Liver (tissue), 3 donors: ENCODE results near the gene HS1BP3.

ENCODE experiments used
- GABPA ChIP-seq, 2 donors: IDR thresholded peaks in 1 of 2; conservative IDR thresholded peaks in 1 of 2; 2 replicates each; pipeline ENCODE4 v1.6.1; 2016; ENCODE audit warnings: antibody characterized with exemption in 2 of 2, mild to moderate bottlenecking in 1 of 2, moderate library complexity in 1 of 2
- REST ChIP-seq: IDR thresholded peaks from 2 replicates; pipeline ENCODE4 v1.6.1; 2016; ENCODE audit warnings: antibody characterized with exemption, mild to moderate bottlenecking
- YY1 ChIP-seq: IDR thresholded peaks from 2 replicates; pipeline ENCODE4 v1.6.1; 2016; ENCODE audit warnings: antibody characterized with exemption, mild to moderate bottlenecking
- TF ChIP-seq, protein P1 (sequence below): fragments of 150-350 bp; IDR thresholded peaks from 2 replicates; pipeline ENCODE4 v1.5.1; 2017; ENCODE audit warnings: improper control_type of control experiment, low read depth, low read length; ENCODE audit not compliant: missing input control
- TF ChIP-seq, protein P2 (sequence below): IDR thresholded peaks from 2 replicates; pipeline ENCODE4 v1.6.1; 2016; ENCODE audit warnings: antibody characterized with exemption
- donor health status: healthy.
- donor health status: healthy.

DNA sequence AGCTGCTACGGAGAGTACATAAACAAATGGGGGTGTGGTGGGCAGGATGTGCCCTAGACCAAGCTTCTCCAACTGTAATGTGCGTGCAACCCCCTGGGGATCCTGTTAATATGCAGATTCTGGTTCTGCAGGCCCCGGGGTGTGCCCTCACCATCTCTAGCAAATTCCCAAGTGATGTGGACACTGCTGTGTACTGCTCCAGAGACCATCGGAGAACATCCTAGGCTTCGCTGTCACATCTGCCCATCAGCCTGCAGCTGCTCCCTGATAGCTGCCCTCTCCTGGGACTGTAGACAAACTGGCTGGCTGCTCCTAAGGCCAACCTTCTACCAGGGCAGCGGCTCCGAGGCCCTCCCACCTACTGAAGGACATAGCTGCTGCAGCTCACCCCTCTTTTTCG, 3.2 kb downstream of the HS1BP3 start:
- TF ChIP-seq, protein P1, sequence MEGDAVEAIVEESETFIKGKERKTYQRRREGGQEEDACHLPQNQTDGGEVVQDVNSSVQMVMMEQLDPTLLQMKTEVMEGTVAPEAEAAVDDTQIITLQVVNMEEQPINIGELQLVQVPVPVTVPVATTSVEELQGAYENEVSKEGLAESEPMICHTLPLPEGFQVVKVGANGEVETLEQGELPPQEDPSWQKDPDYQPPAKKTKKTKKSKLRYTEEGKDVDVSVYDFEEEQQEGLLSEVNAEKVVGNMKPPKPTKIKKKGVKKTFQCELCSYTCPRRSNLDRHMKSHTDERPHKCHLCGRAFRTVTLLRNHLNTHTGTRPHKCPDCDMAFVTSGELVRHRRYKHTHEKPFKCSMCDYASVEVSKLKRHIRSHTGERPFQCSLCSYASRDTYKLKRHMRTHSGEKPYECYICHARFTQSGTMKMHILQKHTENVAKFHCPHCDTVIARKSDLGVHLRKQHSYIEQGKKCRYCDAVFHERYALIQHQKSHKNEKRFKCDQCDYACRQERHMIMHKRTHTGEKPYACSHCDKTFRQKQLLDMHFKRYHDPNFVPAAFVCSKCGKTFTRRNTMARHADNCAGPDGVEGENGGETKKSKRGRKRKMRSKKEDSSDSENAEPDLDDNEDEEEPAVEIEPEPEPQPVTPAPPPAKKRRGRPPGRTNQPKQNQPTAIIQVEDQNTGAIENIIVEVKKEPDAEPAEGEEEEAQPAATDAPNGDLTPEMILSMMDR: no peak
- TF ChIP-seq REST (no peak), GABPA (IDR thresholded peaks at IDR 0.05 in 1 of 2, conservative IDR thresholded peaks at IDR 0.05 in 1 of 2) (no peak), YY1 (no peak)
- TF ChIP-seq, protein P2, sequence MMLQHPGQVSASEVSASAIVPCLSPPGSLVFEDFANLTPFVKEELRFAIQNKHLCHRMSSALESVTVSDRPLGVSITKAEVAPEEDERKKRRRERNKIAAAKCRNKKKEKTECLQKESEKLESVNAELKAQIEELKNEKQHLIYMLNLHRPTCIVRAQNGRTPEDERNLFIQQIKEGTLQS: no peak
